Activated naive CD8-positive, alpha-beta T cell treated with anti-CD3 and anti-CD28 coated beads, Interleukin-2, amount 10 ng/mL, durations not matched to agents 7 days and 5 days (primary cell): ENCODE results near the gene MACO1. TPM values are rescaled to one million over a fixed set of nuclear protein-coding genes. Genes with fewer than 3 reads are reported as not detected.

Experiments
- ATAC-seq: fragments of 150-1000 bp; cut with Tn5 transposase; one replicate; pipeline ENCODE4 v1.10.0; 2021; ENCODE audit warnings: low read depth, moderate library complexity
- POLR2A ChIA-PET: fragments of 350-600 bp; sonication (Branson Sonifier 250); formaldehyde crosslinking; loops from one replicate; lab custom pipeline; 2021; ENCODE audit warnings: antibody characterized with exemption; lab: Charles Lee
- DNase-seq: peaks from one replicate; pipeline ENCODE4 v3.0.0; 2021
- H3K27ac Mint-ChIP-seq: one replicate; pipeline ENCODE4 v1.8.0; 2022; ENCODE audit warnings: mild to moderate bottlenecking, mixed read lengths
- H3K27me3 Mint-ChIP-seq: one replicate; pipeline ENCODE4 v1.8.0; 2022; ENCODE audit warnings: mild to moderate bottlenecking, moderate library complexity, mixed read lengths
- H3K36me3 Mint-ChIP-seq: one replicate; pipeline ENCODE4 v1.8.0; 2021; ENCODE audit warnings: mild to moderate bottlenecking, mixed read lengths
- H3K4me1 Mint-ChIP-seq: one replicate; pipeline ENCODE4 v1.8.0; 2021; ENCODE audit warnings: mixed read lengths
- H3K4me3 Mint-ChIP-seq: one replicate; pipeline ENCODE4 v1.8.0; 2022; ENCODE audit warnings: mild to moderate bottlenecking, moderate library complexity, mixed read lengths
- H3K9me3 Mint-ChIP-seq: one replicate; pipeline ENCODE4 v1.8.0; 2021; ENCODE audit warnings: mixed read lengths
- total RNA-seq, 2 experiments: library from RNA; stranded (reverse); gene quantifications; one replicate each; pipeline ENCODE4 v1.2.3, GENCODE V29; 2021

MACO1 gene
- total RNA-seq, 2 experiments from 2014 or later = 20.6 to 21.1 TPM

- Mint-ChIP-seq H3K36me3 (peaks cover 1% of the 10 kb centered on the region), H3K4me3 (no peak overlapping the region), H3K27me3 (peaks cover 1% of the 10 kb centered on the region), H3K4me1 (peaks cover 3% of the 10 kb centered on the region), H3K9me3 (peaks cover 6% of the 10 kb centered on the region), H3K27ac (no peak overlapping the region)
- no peak for DNase-seq
- POLR2A ChIA-PET = no interaction called here
- no peak for ATAC-seq
Measured at GRCh38 chr1:25529518-25530185, 99.0 kb downstream of the MACO1 start.

- Mint-ChIP-seq H3K36me3 (no peaks in the 10 kb centered on the region), H3K9me3 (peaks cover 3% of the 10 kb centered on the region)
- DNase-seq = no peak
Measured at GRCh38 chr1:25530186-25531081, 99.7 kb downstream of the MACO1 start.

GRCh38 chr1:25531082-25531461 is 100.4 kb downstream of the MACO1 start:
- POLR2A ChIA-PET = no interaction called here
- DNase-seq = no peak
- Mint-ChIP-seq H3K27ac (no peak overlapping the region), H3K4me1 (no peaks in the 10 kb centered on the region), H3K36me3 (no peaks in the 10 kb centered on the region), H3K4me3 (no peak overlapping the region), H3K27me3 (peaks cover 7% of the 10 kb centered on the region), H3K9me3 (peaks cover 1% of the 10 kb centered on the region)
- ATAC-seq = no peak

More at GRCh38 chr1:25530186-25531081, 99.7 kb downstream of the MACO1 start:
- no peak for ATAC-seq
- POLR2A ChIA-PET = no interaction called here
- H3K27ac Mint-ChIP-seq = no peak overlapping the region
- no peak overlapping the region for H3K4me3 Mint-ChIP-seq
- peaks cover 2% of the 10 kb centered on the region for H3K4me1 Mint-ChIP-seq
- H3K27me3 Mint-ChIP-seq = peaks cover 1% of the 10 kb centered on the region

DNA sequence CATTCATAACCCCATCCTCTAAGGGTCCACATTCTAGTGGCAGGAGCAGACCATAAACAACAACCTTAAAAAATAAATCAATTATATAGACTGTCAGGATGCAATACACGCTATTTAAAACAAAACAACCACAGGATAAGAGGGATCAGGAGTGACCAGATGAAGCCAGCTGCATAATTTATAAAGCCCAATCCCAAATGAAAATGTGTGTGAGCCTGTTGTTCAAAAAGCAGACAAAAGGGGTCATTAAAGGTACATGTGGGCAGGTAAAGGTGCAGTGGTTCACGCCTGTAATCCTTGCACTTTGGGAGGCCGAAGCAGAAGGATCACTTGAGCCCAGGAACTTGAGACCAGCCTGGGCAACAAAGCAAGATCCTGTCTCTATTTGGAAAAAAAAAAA is 102.3 kb downstream of the MACO1 start:
- no peak for DNase-seq
- no peak for ATAC-seq
- Mint-ChIP-seq H3K27ac (no peak overlapping the region), H3K36me3 (no peaks in the 10 kb centered on the region), H3K27me3 (peaks cover 12% of the 10 kb centered on the region), H3K4me1 (no peaks in the 10 kb centered on the region), H3K4me3 (no peak overlapping the region), H3K9me3 (peaks cover 1% of the 10 kb centered on the region)
- POLR2A ChIA-PET = no interaction called here

DNA sequence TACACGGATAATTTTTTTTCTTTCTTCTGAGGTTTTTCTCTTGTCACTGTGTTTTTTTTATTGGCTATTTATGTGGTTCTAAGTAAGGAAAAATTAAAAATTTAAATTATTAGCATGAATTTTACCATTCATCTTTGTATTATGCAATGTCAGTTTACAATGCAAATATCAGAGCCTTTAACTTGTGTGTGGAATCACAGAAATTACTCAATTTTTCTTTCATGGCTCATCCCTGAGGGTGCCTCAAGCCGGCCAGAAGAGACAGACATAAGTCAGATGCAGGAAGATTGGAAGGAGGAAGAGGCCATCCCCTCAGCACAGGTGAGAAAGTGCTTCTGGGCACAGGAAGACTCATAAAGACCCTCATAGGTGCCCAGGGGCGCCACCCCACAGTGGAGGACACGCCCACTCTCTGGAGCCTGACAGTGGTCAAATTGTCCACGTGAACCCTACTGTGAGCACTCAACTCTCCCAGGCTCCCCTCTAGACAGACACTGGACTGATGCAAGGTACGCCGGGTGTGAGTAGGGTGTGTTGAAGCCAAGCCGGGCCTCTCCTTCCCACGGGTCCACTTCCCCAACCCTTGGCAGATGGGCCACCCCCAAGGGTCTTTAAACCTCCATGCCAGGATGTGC is 103.2 kb downstream of the MACO1 start:
- ATAC-seq = no peak
- Mint-ChIP-seq H3K4me3 (no peak overlapping the region), H3K27me3 (peaks cover 12% of the 10 kb centered on the region), H3K9me3 (peaks cover 1% of the 10 kb centered on the region), H3K4me1 (no peaks in the 10 kb centered on the region), H3K27ac (no peak overlapping the region), H3K36me3 (no peaks in the 10 kb centered on the region)
- no peak for DNase-seq
- POLR2A ChIA-PET = no interaction called here

DNA sequence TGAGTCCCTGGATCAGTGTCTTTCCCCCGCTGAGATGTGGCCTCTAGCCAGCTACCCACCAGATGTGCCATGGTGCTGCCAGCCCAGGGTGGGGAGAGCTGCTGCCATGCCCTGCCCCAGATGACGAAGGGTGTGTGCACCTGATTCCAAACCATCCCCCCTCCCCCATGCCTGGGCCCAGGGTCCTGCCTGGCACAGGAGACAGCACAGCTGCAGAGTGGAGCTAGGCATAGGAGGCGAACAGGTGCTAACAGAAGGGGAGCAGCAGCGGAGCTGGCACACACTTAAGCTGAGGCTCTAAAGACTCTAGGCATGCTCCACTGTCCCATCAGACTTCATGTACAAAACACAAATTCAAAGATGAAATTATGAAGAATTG is 103.7 kb downstream of the MACO1 start:
- POLR2A ChIA-PET = interaction anchor here (0.7 kb wide), 1 partner anchor 462 kb away, joined by 4 read pairs; no protein-coding TSS in a partner anchor
- Mint-ChIP-seq H3K4me1 (no peaks in the 10 kb centered on the region), H3K27me3 (peaks cover 12% of the 10 kb centered on the region), H3K36me3 (no peaks in the 10 kb centered on the region), H3K9me3 (no peaks in the 10 kb centered on the region), H3K27ac (no peak overlapping the region), H3K4me3 (no peak overlapping the region)
- DNase-seq (no peak), ATAC-seq (no peak)

DNA sequence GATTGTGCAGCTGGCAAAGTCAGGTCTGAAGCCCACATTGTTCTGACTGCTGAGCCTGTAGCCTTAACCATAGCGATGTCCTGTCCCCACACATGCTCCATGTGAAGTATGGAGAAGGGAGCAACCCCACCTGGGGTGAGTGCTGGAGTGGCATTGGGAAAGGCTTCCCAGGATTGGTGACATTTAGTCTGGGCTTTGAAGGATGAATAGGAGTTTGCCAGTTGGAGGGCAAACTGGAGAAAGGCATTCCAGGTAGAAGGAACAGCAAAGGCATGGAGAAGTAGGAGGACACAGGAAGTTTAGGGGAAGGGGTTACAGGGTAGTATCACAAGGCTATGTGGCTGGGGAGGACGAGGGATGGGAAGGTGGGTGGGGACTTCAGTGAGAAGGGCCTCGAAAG is 105.4 kb downstream of the MACO1 start:
- H3K9me3 Mint-ChIP-seq = no peaks in the 10 kb centered on the region
- DNase-seq (no peak), ATAC-seq (no peak)
- POLR2A ChIA-PET = no interaction called here
- H3K36me3 Mint-ChIP-seq = no peaks in the 10 kb centered on the region
- H3K27me3 Mint-ChIP-seq = peaks cover 12% of the 10 kb centered on the region
- H3K4me3 Mint-ChIP-seq = no peak overlapping the region
- no peaks in the 10 kb centered on the region for H3K4me1 Mint-ChIP-seq
- no peak overlapping the region for H3K27ac Mint-ChIP-seq

DNA sequence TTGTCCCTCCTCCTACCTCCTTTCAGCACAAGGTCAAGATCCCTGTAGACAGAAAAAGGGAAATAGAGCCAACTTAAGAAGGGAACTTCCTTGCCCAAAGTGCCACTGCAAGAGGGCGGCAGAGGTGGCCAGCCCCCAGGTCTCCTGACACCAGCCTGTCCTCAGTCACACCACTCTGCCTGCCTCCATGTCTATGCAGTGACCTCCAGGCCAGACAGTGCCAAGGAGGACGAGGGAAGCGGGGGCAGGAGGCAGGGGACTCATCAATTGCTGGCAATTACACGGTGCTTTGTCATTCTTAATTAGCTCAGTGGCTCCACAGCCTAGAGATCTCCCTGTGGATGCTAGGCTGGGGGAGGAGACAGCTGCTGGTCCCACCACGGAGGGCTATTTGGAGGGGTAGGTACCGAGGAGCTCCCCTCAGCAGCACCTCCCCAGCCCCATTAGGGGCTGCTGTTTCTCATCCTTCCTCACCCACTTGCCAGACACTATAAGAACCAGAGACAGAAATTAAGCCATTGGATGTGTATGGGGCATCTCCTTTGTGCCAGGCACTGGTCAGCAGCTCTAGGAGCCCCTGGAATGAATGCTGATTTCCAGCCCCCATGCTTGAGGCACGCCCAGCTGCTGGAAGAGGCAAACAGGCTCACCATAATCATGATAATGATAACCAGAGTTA is 106.6 kb downstream of the MACO1 start:
- peaks cover 13% of the 10 kb centered on the region for H3K27me3 Mint-ChIP-seq
- H3K4me1 Mint-ChIP-seq = no peaks in the 10 kb centered on the region
- DNase-seq (no peak), ATAC-seq (no peak)
- H3K27ac Mint-ChIP-seq = no peak overlapping the region
- no peak overlapping the region for H3K4me3 Mint-ChIP-seq
- no peaks in the 10 kb centered on the region for H3K9me3 Mint-ChIP-seq
- POLR2A ChIA-PET = no interaction called here
- H3K36me3 Mint-ChIP-seq = no peaks in the 10 kb centered on the region

GRCh38 chr1:25538191-25538767 is 107.6 kb downstream of the MACO1 start:
- POLR2A ChIA-PET = interaction anchor here (0.7 kb wide), 1 partner anchor 169 kb away, joined by 3 read pairs; no protein-coding TSS in a partner anchor
- Mint-ChIP-seq H3K27me3 (peaks cover 12% of the 10 kb centered on the region), H3K9me3 (no peaks in the 10 kb centered on the region), H3K4me1 (no peaks in the 10 kb centered on the region), H3K27ac (no peak overlapping the region), H3K4me3 (no peak overlapping the region), H3K36me3 (no peaks in the 10 kb centered on the region)
- no peak for DNase-seq
- ATAC-seq = no peak

DNA sequence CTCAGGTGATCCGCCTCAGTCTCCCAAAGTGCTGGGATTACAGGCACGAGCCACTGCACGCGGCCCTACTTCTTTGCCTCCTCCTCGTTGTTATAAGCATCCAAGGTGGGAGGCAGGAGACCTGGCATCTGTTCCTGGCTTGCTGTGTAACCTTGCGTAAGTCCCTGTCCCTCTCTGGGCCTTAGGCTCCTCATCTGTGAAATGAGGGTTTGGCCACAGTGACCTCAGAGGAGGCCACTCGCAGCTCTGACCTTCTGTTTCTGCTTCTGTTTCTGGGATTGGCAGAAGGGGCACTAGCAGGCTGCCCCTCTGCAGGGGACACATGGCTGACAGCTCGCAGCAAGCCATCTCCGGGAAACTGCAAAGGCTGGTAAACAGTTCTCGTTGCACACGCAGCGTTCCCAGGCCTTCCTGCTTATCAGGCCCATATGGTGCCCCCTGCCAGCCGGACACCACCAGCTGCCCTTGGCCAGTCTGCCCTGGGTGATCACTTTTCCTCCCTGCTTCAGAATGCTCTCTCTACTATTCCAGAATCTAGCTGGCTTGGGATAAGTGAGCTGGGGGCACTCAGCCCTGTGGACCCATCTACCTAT is 110.1 kb downstream of the MACO1 start:
- DNase-seq (no peak), ATAC-seq (no peak)
- Mint-ChIP-seq H3K4me3 (no peak overlapping the region), H3K4me1 (peaks cover 16% of the 10 kb centered on the region), H3K27ac (no peak overlapping the region), H3K9me3 (no peaks in the 10 kb centered on the region), H3K27me3 (peaks cover 9% of the 10 kb centered on the region), H3K36me3 (no peaks in the 10 kb centered on the region)
- POLR2A ChIA-PET = no interaction called here

DNA sequence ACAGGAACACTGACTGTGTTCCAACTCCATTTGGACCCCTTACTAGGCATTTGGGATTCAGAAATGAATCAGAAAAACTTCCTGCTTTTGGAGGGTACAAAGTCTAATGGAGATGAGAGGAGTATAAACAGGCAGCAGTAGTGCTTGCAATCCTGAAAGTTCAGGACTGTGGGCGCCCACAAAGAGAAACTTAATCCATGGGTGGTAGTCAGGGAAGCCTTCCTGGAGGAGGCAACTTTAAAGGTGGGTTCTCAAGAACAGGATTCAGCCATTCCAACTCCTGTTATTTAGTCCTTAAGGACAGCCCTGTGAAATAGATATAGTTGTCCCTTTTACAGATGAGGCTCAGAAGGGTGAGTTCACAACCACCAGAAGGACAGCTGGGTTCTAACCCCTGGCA is 110.7 kb downstream of the MACO1 start:
- Mint-ChIP-seq H3K9me3 (no peaks in the 10 kb centered on the region), H3K4me1 (peaks cover 17% of the 10 kb centered on the region), H3K36me3 (peaks cover 1% of the 10 kb centered on the region), H3K4me3 (no peak overlapping the region), H3K27ac (no peak overlapping the region), H3K27me3 (peaks cover 4% of the 10 kb centered on the region)
- DNase-seq = no peak
- no peak for ATAC-seq
- POLR2A ChIA-PET = no interaction called here

DNA sequence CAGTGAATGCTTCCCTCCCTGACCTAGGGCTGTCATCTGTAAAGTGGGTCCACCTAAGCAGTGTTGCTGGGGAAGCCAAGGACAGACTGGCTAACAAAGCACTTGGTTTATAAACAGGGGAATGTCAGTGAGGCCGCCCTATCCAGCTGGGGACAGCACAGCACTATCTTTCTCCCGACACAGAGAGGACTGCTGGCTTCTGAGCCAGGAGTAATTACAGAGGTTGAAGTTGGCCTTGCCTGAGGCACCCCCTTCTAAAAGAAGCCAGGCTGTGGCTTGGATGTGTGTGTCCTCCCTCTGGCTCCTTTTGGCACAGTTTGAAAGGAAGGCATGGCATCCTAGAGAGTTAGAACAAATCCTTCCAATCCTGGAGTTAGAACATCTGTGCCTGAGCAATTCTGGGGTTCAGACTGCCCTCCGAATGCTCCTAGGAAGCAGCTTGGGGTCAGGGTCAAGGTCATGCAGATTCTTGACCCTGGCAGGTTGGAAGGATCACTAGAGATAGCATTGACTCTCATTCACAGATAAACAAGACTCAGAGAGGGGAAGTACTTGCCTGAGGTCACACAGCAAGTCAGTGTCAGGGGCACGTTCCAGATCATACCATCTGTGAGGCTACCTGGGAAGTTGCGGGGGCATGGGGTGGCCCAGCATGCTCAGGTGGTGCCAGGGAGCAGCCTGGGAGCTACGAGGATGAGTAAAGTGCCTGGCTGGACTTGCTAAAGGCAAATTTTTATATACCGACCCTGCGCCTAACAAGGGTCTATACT is 111.4 kb downstream of the MACO1 start:
- Mint-ChIP-seq H3K9me3 (no peaks in the 10 kb centered on the region), H3K27ac (no peak overlapping the region), H3K4me1 (peaks cover 21% of the 10 kb centered on the region), H3K27me3 (peaks cover 2% of the 10 kb centered on the region), H3K36me3 (peaks cover 5% of the 10 kb centered on the region), H3K4me3 (no peak overlapping the region)
- POLR2A ChIA-PET = interaction anchor here (1.6 kb wide), 1 partner anchor 77 kb away, joined by 3 read pairs; no protein-coding TSS in a partner anchor
- ATAC-seq = no peak
- no peak for DNase-seq
